GM12892 (cell line): ENCODE measurements around the gene CDKAL1.

Experiments
- POLR2A ChIP-seq: IDR thresholded peaks from 2 replicates; pipeline ENCODE4 v1.6.1; 2011; ENCODE audit warnings: low read depth, low read length, control low read depth
- POLR2AphosphoS5 ChIP-seq: IDR thresholded peaks from 2 replicates; pipeline ENCODE4 v1.6.1; 2011; ENCODE audit warnings: low read depth, low read length, control low read depth
- TAF1 ChIP-seq: IDR thresholded peaks from 2 replicates; pipeline ENCODE4 v1.6.1; 2011; ENCODE audit warnings: low read depth, mild to moderate bottlenecking, control low read depth, low read length, borderline replicate concordance

- TF ChIP-seq TAF1 (no peak), POLR2A (no peak), POLR2AphosphoS5 (no peak)
These were observed 164.4 kb downstream of the CDKAL1 start for GRCh38 chr6:20698675-20699074.
